Measurements from ENCODE around the gene EXOSC7. TPM values are rescaled to one million over a fixed set of nuclear protein-coding genes. Genes with fewer than 3 reads are reported as not detected.
"Not testable (repeated sequence)": the region's sequence is repeated elsewhere in the genome, so short reads cannot be mapped to it uniquely, and the experiment has no call there.

EXOSC7 gene
- total RNA-seq, 1 donor from 2014 or later, result 95.5 TPM

- H3K4me3 Mint-ChIP-seq, H3K9me3 Mint-ChIP-seq: not testable (repeated sequence)
- intact Hi-C loops (cut with micrococcal nuclease), result loop anchor here (2.0 kb wide), 1 partner anchor 13 kb away; no protein-coding TSS in a partner anchor
Measured at GRCh38 chr3:45053805-45054195, 77.8 kb downstream of the EXOSC7 start.

GRCh38 chr3:45054196-45054857, 78.3 kb downstream of the EXOSC7 start:
- H3K27me3 Mint-ChIP-seq, result peaks cover 13% of the 10 kb centered on the region
- H3K4me1 Mint-ChIP-seq, result peaks cover 27% of the 10 kb centered on the region
- no peak for DNase-seq
- no peaks in the 10 kb centered on the region for H3K36me3 Mint-ChIP-seq (ENCODE audit: low read depth)
- no peak overlapping the region for H3K27ac Mint-ChIP-seq
- no peak overlapping the region for H3K4me3 Mint-ChIP-seq
- intact Hi-C loops (cut with micrococcal nuclease), result loop anchor here (2.0 kb wide), 1 partner anchor 14 kb away; no protein-coding TSS in a partner anchor
- no peaks in the 10 kb centered on the region for H3K9me3 Mint-ChIP-seq

More at GRCh38 chr3:45053805-45054195, 77.8 kb downstream of the EXOSC7 start:
- not testable (repeated sequence) for DNase-seq; H3K36me3 Mint-ChIP-seq (ENCODE audit: low read depth); H3K27ac Mint-ChIP-seq
- H3K27me3 Mint-ChIP-seq, result peaks cover 18% of the 10 kb centered on the region
- H3K4me1 Mint-ChIP-seq, result peaks cover 27% of the 10 kb centered on the region

GRCh38 chr3:45055032-45055410, 79.0 kb downstream of the EXOSC7 start:
- H3K27me3 Mint-ChIP-seq, result peaks cover 6% of the 10 kb centered on the region
- H3K36me3 Mint-ChIP-seq (ENCODE audit: low read depth), result no peaks in the 10 kb centered on the region
- DNase-seq, result no peak
- no peak overlapping the region for H3K27ac Mint-ChIP-seq
- no peaks in the 10 kb centered on the region for H3K9me3 Mint-ChIP-seq
- intact Hi-C loops (cut with micrococcal nuclease), result loop anchor here (2.0 kb wide), 1 partner anchor 14 kb away; no protein-coding TSS in a partner anchor
- H3K4me1 Mint-ChIP-seq, result peaks cover 27% of the 10 kb centered on the region
- H3K4me3 Mint-ChIP-seq, result no peak overlapping the region

GRCh38 chr3:45055411-45056143, 79.5 kb downstream of the EXOSC7 start:
- Mint-ChIP-seq H3K27me3 (peaks cover 2% of the 10 kb centered on the region), H3K27ac (no peak overlapping the region), H3K4me1 (peaks cover 27% of the 10 kb centered on the region), H3K4me3 (no peak overlapping the region), H3K36me3 (ENCODE audit: low read depth) (no peaks in the 10 kb centered on the region), H3K9me3 (no peaks in the 10 kb centered on the region)
- intact Hi-C loops (cut with micrococcal nuclease), result loop anchor here (2.0 kb wide), 1 partner anchor 15 kb away; no protein-coding TSS in a partner anchor
- peak; percentile 66 for DNase-seq

- no peaks in the 10 kb centered on the region for H3K36me3 Mint-ChIP-seq (ENCODE audit: low read depth)
- DNase-seq, result no peak
- H3K4me3 Mint-ChIP-seq, result no peak overlapping the region
- no peak overlapping the region for H3K27ac Mint-ChIP-seq
- peaks cover 27% of the 10 kb centered on the region for H3K4me1 Mint-ChIP-seq
- intact Hi-C loops (cut with micrococcal nuclease), result no loop called here
- no peaks in the 10 kb centered on the region for H3K9me3 Mint-ChIP-seq
- H3K27me3 Mint-ChIP-seq, result no peaks in the 10 kb centered on the region
Measured at GRCh38 chr3:45056608-45057301, 80.7 kb downstream of the EXOSC7 start.

GRCh38 chr3:45057557-45057956, 81.5 kb downstream of the EXOSC7 start:
- Mint-ChIP-seq H3K27me3 (no peaks in the 10 kb centered on the region), H3K36me3 (ENCODE audit: low read depth) (no peaks in the 10 kb centered on the region), H3K27ac (no peak overlapping the region), H3K9me3 (no peaks in the 10 kb centered on the region), H3K4me3 (no peak overlapping the region), H3K4me1 (peaks cover 29% of the 10 kb centered on the region)
- no peak for DNase-seq
- intact Hi-C loops (cut with micrococcal nuclease), result no loop called here

- no peaks in the 10 kb centered on the region for H3K27me3 Mint-ChIP-seq
- intact Hi-C loops (cut with micrococcal nuclease), result no loop called here
- peaks cover 23% of the 10 kb centered on the region for H3K4me1 Mint-ChIP-seq
- H3K36me3 Mint-ChIP-seq (ENCODE audit: low read depth), result no peaks in the 10 kb centered on the region
- no peaks in the 10 kb centered on the region for H3K9me3 Mint-ChIP-seq
- DNase-seq, result no peak
- H3K4me3 Mint-ChIP-seq, result no peak overlapping the region
- no peak overlapping the region for H3K27ac Mint-ChIP-seq
Measured at GRCh38 chr3:45059132-45059531, 83.1 kb downstream of the EXOSC7 start.

GRCh38 chr3:45060165-45060892, 84.3 kb downstream of the EXOSC7 start:
- no peaks in the 10 kb centered on the region for H3K27me3 Mint-ChIP-seq
- DNase-seq, result no peak
- peaks cover 2% of the 10 kb centered on the region for H3K9me3 Mint-ChIP-seq
- H3K4me1 Mint-ChIP-seq, result peaks cover 23% of the 10 kb centered on the region
- intact Hi-C loops (cut with micrococcal nuclease), result no loop called here
- H3K4me3 Mint-ChIP-seq, result no peak overlapping the region
- H3K27ac Mint-ChIP-seq, result no peak overlapping the region
- no peaks in the 10 kb centered on the region for H3K36me3 Mint-ChIP-seq (ENCODE audit: low read depth)

Other genes starting within 250 kb of the EXOSC7 start
- gene ZNF501, start 246.6 kb upstream of the EXOSC7 start, total RNA-seq, result 1.1 and 1.4 TPM in 2 replicates
- gene KIAA1143, start 214.6 kb upstream of the EXOSC7 start, total RNA-seq, result 40.7 and 47.4 TPM in 2 replicates
- gene KIF15, start 214.4 kb upstream of the EXOSC7 start, total RNA-seq, result 26.5 and 28.3 TPM in 2 replicates
- gene TMEM42, start 114.3 kb upstream of the EXOSC7 start, total RNA-seq, result 11.6 and 13.0 TPM in 2 replicates
- not detected in 2 replicates for gene TGM4, start 101.6 kb upstream of the EXOSC7 start, total RNA-seq
- gene ZDHHC3, start 70 bp upstream of the EXOSC7 start, total RNA-seq, result 42.0 and 46.2 TPM in 2 replicates
- gene CLEC3B, start 50.1 kb downstream of the EXOSC7 start, total RNA-seq, result not detected in 2 replicates
- gene CDCP1, start 170.1 kb downstream of the EXOSC7 start, total RNA-seq, result 3.2 and 3.3 TPM in 2 replicates